Activated T-cell treated with anti-CD3 and anti-CD28 coated beads, Interleukin-2, amount 50 U/mL, for 48 hours (primary cell): ENCODE data around the gene UBN1.
"Not testable (repeated sequence)": the region's sequence is repeated elsewhere in the genome, so short reads cannot be mapped to it uniquely, and the experiment has no call there.

Experiments
- DNase-seq, 2 experiments: peaks; one replicate each; pipeline ENCODE4 v3.0.0-alpha.2; 2020

UBN1 gene

DNA sequence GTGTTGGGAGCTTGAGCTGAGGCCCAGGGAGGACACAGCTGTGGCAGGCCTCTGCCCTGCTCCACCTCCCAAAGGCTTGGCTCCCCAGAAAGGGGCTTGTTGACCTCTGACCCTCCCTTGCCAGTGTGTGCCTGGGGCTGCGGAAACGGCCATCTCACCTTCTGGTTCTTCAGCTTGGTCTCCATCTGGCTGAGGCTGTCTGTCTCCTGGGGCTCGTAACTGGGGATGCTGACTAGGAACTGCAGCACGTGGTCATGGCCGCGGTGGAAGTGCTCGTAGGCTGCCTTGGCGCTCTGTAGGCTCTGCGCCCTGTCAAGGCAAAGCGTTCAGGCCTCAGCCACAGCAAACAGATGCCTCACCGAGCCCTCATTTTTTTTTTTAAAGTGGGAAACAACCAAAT is 42.7 kb downstream of the UBN1 start:
- no peak for DNase-seq

GRCh38 chr16:4890686-4891085 is 43.4 kb downstream of the UBN1 start:
- DNase-seq, result no peak

DNA sequence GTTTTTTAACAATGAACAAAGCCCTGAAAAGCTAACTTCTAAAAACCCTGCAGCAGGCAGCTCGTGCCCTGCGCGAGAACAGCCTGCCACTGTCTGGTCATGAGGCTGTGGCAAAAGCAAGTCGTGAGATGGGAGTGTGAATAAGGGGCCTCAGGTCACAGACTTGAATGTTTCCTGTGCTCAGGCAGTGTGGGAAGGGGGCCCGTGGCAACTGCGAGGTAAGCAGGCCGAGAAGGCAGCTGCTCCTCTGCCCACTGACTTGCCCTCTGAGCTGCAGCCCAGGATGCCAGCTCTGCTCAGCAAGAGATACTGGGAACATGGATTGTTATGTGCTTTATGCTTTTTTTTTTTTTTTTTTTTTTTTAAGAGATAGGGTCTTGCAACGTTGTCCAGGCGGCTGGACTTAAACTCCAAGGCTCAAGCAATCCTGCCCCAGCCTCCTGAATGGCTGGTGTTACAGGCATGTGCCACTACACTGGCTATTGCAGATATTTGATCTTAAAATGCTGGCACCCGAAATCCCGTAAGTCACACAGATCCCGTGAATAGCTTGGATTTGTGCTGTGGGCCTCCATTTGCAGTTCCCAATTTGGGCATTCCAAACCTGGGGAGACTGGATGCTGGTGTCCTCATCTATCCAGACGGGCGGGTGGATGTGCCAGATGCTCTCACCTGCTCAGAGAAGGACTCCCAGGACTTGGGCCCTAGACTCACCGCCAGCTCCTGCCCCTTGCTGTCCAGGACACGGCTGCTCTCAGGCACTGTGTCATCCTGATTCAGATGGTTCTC is 44.0 kb downstream of the UBN1 start:
- DNase-seq, result no peak

DNA sequence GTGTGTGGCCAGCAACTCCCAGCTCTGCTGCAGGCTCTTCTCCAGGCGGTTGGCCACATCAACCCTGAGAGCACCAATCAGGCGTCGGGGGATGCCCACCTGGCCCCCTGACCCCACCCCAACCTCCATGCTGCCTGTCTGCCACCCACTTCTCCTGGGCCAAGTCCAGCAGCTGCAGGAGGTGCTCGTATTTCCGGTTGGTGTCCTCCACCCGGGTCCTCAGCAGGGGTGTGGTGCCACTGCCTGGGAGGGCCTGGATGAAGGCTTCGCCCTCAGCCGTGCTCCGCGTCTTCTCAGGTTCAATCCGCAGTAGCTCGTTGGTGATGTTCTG is 44.6 kb downstream of the UBN1 start:
- DNase-seq, result no peak

DNA sequence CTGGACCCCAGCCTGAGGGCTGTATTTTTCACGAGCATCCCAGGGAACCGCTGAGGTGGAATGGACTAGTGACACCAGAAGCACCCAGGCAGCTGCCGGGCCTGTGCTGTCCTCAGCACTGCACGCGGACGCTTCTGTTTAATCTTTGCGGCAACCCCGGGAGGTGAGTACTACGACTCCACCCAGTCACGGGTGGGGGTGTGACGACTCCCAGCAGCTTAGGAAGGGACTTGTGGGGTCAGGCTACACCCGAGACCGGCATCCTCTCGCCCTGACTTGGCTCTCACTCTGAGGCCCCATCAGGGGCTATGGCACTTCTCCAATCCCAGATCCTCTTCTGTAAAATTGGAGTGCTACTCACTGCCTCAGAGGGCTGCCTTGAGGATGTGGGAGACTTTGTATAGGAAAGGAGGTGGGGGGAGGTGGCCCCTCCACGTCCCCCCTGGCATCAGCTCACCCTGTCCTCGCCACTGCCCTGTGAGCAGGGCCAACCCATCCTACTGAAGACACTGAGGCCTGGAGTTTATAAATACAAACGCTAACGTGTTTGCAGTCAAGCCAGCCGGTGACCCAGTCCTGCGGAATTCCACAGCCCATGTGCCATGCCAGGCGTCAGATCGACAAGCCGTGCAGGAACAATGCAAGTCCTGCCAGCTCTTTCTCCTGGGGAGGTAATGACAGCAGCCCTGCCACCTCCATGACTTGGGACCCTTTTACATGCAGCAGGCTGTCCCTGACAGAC is 45.3 kb downstream of the UBN1 start:
- no peak for DNase-seq

DNA sequence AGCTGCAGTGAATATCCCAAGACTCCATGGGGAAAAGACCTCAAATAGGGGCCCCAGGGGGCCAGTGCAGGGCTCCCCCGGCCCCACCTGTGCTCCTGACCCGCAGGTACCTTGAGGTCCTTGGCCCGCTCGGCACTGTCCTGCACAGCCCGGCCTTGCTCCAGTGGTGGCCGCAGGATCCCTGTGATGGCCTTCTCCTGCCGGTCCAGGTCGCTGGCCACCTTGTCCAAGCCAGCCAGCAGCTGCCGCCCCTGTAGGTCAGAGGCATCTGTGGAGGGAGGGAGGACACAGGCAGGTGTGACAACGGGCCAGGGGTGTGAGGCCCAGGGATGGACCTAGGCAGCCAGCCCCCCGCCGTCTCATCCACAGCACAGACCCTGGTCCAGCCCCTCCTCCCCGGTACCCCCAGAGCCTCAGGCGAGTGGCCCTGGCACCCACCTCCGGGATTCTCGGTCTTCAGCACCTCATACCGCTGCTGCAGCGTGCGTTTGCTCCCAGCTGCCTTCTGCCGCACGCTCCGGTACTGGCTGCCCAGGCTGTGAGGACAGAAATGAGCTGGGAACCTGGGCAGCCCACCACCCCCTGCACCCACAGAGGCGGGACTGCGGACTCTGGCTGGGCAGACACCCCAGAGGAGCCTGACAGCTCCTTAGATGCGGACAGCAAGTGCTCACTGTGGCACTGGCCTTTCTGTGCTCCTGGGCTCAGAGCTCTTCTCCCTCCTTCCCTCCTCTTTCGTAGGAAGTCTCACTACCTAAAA is 46.0 kb downstream of the UBN1 start:
- DNase-seq, result no peak

GRCh38 chr16:4894276-4895150 is 47.2 kb downstream of the UBN1 start:
- DNase-seq, result no peak

DNA sequence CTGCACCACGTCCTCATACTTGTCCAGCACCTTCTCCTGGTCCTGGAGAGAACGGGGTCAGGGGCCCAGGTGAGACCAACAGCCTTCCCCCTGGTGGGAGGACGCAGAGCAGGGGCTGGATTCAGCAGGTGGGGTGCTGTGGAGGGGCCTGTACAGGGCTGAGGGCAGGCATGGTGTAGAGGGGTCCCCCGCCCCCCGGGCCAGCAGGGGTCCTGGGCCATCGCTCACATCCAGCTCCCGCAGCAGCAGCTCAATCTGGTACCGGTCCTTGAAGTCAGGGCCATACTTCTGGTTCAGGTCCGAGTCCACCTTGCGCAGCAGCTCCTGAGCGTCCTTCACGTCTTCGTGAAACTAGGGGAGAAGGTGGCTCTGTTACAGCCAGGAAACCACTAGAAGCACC is 48.1 kb downstream of the UBN1 start:
- DNase-seq, result no peak

DNA sequence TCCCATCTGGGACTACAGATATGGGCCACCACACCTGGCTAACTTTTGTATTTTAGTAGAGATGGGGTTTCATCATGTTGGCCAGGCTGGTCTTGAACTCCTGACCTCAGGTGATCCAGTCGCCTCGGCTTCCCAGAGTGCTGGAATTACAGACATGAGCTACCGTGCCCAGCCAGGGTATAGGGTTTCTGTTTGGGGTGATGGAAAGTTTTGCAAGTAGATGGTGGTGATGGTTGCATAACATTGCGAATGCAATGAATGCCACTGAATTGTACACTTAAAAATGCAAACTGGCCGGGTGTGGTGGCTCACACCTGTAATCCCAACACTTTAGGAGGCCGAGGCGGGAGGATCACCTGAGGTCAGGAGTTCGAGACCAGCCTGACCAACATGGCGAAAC is 49.5 kb downstream of the UBN1 start:
- DNase-seq, result not testable (repeated sequence)

DNA sequence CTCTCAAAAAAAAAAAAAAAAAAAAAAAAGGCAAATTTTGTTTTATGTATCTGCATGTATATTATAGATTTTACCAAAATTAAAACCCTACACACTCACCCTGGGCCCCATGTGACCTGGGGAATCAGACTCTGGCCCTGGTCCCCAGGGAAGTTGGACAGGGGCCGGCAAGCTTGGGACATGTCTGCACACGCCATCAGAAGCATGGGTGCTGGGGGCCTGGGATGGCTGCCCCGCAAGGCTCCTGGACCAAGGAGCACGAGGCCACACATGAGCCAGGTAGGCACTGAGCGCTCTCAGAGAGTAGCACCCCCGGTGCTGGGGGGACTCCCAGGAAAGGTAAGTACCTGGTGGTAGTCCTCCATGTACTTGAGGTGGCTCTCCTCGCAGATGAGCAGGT is 50.0 kb downstream of the UBN1 start:
- no peak for DNase-seq

GRCh38 chr16:4898811-4899473 is 51.7 kb downstream of the UBN1 start:
- DNase-seq, result no peak

GRCh38 chr16:4899474-4899846 is 52.2 kb downstream of the UBN1 start:
- no peak for DNase-seq

DNA sequence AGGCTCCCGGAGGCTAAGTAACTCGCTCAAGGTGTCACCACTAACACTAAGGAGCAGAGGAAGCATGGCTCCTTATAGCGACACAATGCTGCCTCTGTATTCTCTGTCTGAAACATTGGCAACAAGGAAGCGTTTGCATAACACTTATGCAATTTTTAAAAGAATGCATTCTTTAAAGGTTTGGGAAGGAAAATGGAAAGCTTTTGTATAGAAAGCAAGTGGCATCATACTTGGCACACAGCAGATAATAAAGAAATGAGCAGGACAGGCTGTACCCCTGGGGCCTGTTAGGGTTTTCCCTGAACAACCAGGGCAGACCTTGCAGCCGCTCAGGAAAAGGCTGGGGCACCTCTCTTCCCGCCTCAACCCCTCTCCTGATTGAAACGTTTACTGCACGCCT is 52.8 kb downstream of the UBN1 start:
- no peak for DNase-seq

DNA sequence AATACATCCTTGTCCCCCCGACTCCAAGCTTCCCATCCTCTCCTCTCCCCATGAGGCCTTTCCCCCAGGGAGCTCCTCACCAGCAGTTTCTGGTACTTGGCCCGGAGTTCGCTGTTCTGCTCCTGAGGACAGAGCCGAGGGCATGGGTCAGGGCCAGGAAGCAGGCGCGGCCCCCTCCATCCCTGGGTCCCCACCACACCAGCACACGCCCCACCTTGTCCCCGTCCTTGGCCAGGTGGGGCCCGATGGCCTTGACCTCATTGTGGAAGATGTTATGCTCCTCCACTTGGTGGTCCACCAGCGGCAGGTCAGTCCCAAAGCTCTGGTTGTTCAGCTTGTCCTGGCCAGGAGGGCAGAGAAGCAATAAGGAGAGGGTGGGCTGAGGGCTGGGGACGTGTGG is 53.5 kb downstream of the UBN1 start:
- no peak for DNase-seq

DNA sequence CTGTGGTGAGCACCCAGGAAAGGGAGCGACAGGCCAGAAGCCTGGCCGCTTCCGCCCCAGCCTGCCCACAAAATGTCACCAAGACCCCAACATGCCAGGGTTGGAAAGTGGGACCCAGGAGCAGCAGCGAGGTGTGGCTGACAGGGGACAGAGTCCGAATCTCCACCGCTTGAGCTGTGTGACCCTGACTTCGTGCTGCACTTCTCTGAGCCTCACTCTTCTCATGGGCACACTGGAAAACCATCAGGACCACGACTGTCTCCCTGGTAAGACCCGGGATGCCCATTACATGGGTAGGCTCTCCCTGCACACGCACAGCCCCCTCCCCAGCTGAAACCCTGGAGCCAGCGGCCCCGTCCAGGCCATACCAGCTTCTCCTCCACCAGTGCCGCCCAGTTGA is 54.8 kb downstream of the UBN1 start:
- DNase-seq, result no peak

DNA sequence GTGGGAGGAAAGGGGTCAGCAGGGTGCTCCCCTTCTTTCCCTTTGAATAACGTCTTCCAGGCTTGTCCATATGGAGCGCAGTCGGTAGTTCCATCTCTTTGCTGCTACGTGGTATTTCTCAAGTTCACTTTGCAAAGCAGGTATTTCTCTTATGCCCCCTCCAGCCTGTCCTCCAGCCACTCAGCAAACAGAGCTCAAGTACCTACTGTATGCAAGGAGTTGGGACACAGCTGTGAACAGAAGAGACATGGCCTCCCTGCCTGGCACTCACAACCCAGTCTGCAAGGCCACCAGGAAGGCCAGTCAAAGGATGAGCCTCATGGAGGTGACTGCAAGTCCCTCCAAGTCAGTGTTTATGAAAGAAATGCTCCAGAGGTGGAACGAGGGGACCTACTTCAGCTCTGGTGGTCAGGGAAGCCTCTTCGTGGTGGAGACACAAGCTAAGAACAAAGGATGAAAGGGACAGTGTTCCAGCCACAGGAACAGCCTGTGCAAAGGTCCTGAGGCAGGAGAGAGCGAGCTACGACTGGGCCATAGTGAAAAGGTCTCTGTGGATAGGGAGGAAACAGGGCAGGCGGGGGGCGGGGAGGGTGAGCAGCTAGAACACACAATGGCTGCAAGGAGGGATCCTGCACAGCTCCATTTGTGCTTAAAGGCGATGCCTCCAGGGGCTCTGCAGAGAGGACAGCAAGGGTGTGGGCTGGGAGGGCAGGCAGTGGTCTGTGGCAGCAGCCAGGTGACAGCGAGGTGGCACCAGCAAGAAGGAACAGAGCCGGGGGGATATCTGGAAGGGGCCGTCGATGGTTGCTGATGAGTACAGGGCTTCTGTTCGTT is 57.0 kb downstream of the UBN1 start:
- no peak for DNase-seq

DNA sequence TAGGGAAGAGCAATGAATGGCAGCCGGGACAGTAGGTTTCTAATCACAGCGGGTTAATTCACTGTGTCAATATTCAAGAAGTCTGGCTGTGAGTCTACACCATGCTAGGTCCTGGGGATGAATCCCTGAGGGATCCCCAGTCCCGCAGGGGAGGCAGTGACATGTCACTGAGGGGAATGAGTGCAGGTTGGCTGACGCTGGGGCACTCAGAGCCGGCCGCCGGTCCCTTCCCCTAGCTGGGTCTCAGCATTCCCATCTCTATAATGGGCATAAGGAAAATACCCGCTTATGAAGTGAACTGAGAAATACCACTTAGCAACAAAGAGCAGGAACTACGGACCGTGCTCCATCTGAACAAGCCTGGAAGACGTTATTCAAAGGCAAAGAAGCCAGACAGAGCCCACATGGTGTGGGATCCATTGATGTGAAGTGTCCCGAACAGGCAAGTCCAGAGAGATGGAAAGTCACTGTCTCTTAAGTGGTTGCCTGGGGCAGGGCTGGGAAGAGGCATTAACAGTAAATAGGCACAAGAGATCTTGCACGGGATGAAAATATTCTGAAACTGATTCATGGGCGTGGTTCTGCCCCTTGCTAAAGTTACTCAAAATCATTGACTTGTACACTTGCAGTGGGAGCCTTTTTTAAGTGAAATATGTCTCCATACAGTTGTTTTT is 57.8 kb downstream of the UBN1 start:
- DNase-seq, result no peak

GRCh38 chr16:4908854-4909401 is 61.6 kb downstream of the UBN1 start:
- DNase-seq, result no peak

- no peak for DNase-seq
Observed at GRCh38 chr16:4909825-4910224, 62.5 kb downstream of the UBN1 start.

DNA sequence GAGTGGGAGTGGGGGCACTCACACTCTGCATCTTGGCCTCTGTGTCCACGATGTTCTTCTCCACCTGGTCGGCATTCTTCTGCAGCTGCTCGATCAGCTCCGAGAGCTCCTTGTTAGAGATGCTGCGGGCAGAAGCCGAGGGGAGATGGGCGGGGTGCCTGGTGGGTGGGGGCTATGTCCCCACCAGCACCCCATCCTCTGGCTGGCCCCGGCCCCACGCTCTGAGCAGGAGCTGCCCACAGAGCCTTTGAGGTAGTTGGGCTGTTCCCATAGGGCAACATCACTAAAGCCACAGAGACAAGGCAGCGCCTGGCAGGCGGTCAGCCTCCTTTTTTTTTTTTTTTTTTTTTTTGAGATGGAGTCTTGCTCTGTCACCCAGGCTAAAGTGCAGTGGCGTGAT is 63.5 kb downstream of the UBN1 start:
- no peak for DNase-seq

GRCh38 chr16:4911970-4912386 is 64.7 kb downstream of the UBN1 start:
- DNase-seq, result no peak
